Uterus (tissue), 2 donors: ENCODE measurements around the gene MRPS16.

ENCODE experiments used
- CTCF ChIP-seq, 4 experiments: fragments of 200-600 bp in 2 of 4; fragments of 450-650 bp in 2 of 4; sonication (generic) in 2 of 4; IDR thresholded peaks; one replicate each; pipeline ENCODE4 v1.5.1; 2016 to 2019; ENCODE audit warnings: antibody characterized with exemption in 4 of 4, mild to moderate bottlenecking in 2 of 4, moderate library complexity in 1 of 4
- POLR2A ChIP-seq, 2 donors: fragments of 450-650 bp; IDR thresholded peaks; one replicate each; pipeline ENCODE4 v1.6.1; 2016; ENCODE audit warnings: antibody characterized with exemption in 2 of 2, mild to moderate bottlenecking in 1 of 2, moderate library complexity in 1 of 2

GRCh38 chr10:73253225-73253555 is 746 bp upstream of the MRPS16 start:
- TF ChIP-seq POLR2A (IDR thresholded peaks at IDR 0.05) (no peak), CTCF (IDR thresholded peaks at IDR 0.05) (no peak)
